Measurements from ENCODE around the gene THAP10. TPM values are rescaled to one million over a fixed set of nuclear protein-coding genes. Genes with fewer than 3 reads are reported as not detected.
"Not testable (repeated sequence)": the region's sequence is repeated elsewhere in the genome, so short reads cannot be mapped to it uniquely, and the experiment has no call there.

The THAP10 gene
- total RNA-seq, 1 experiment from 2014 or later, result 4.9 TPM

GRCh38 chr15:70879401-70879800 lies 12.8 kb downstream of the THAP10 start:
- DNase-seq (ENCODE audit: extremely low read depth, low read depth), result no peak

- DNase-seq (ENCODE audit: extremely low read depth, low read depth), result no peak
Observed at GRCh38 chr15:70876683-70877082, 15.6 kb downstream of the THAP10 start.

GRCh38 chr15:70876011-70876410 lies 16.2 kb downstream of the THAP10 start:
- DNase-seq (ENCODE audit: extremely low read depth, low read depth), result no peak

- peak; percentile 33 for DNase-seq (ENCODE audit: extremely low read depth, low read depth)
Observed at GRCh38 chr15:70875001-70875782, 17.0 kb downstream of the THAP10 start.

GRCh38 chr15:70873232-70874054 lies 18.8 kb downstream of the THAP10 start:
- DNase-seq (ENCODE audit: extremely low read depth, low read depth), result no peak

- not testable (repeated sequence) for DNase-seq (ENCODE audit: extremely low read depth, low read depth)
Observed at GRCh38 chr15:70871490-70871889, 20.7 kb downstream of the THAP10 start.

- no peak for DNase-seq (ENCODE audit: extremely low read depth, low read depth)
Observed at GRCh38 chr15:70870051-70870450, 22.2 kb downstream of the THAP10 start.

GRCh38 chr15:70869346-70869745 lies 22.9 kb downstream of the THAP10 start:
- no peak for DNase-seq (ENCODE audit: extremely low read depth, low read depth)

GRCh38 chr15:70867911-70868467 lies 24.2 kb downstream of the THAP10 start:
- DNase-seq (ENCODE audit: extremely low read depth, low read depth), result no peak

GRCh38 chr15:70866982-70867641 lies 25.1 kb downstream of the THAP10 start:
- no peak for DNase-seq (ENCODE audit: extremely low read depth, low read depth)

GRCh38 chr15:70863450-70864218 lies 28.6 kb downstream of the THAP10 start:
- DNase-seq (ENCODE audit: extremely low read depth, low read depth), result peak; percentile 49

GRCh38 chr15:70859998-70860397 lies 32.2 kb downstream of the THAP10 start:
- DNase-seq (ENCODE audit: extremely low read depth, low read depth), result no peak

GRCh38 chr15:70859322-70859908 lies 32.8 kb downstream of the THAP10 start:
- DNase-seq (ENCODE audit: extremely low read depth, low read depth), result no peak

- not testable (repeated sequence) for DNase-seq (ENCODE audit: extremely low read depth, low read depth)
Observed at GRCh38 chr15:70858614-70859321, 33.5 kb downstream of the THAP10 start.

GRCh38 chr15:70857562-70858285 lies 34.5 kb downstream of the THAP10 start:
- no peak for DNase-seq (ENCODE audit: extremely low read depth, low read depth)

- DNase-seq (ENCODE audit: extremely low read depth, low read depth), result peak; percentile 97
Observed at GRCh38 chr15:70856884-70857561, 35.2 kb downstream of the THAP10 start.

- DNase-seq (ENCODE audit: extremely low read depth, low read depth), result peak; percentile 34
Observed at GRCh38 chr15:70856177-70856883, 35.9 kb downstream of the THAP10 start.
